ENCODE data around the gene TEX29. TPM values are rescaled to one million over a fixed set of nuclear protein-coding genes. Genes with fewer than 3 reads are reported as not detected.

Gene TEX29
- total RNA-seq, 6 donors from 2014 or later, result 0.37 to 1.2 (median 0.63) TPM; not detected in 3

DNA sequence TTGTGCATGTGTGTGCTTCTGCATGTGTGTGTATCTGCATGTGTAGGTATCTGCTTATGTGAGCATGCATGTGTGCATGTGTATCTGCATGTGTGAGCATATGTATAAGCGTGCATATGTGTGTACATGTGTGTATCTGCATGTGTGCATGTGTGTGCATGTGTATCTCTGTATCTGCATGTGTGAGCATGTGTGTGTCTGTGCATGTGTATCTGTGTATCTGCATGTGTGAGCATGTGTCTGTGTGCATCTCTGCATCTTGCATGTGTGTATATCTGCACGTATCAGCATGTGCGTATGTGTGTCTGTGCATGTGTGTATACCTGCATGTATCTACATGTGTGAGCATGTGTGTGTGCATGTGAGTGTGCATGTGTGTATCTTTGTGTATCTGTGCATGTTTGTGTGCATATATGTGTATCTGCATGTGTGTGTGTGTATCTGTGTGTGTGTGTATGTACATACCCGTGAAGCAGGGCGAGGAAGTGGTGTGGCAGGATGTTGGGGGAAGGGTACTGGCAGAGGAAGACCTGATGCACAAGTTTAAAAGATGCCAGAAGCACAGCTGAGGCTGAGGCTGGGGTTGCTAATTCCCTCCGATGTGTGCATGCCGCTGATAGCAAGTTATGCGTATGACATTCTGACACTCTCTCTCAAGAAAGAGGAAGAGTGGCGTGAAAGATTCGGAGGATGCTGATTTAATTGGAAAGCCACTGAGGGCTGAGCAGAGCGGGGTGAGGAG, 64.2 kb downstream of the TEX29 start:
- DNase-seq, result no peak
- H3K36me3 ChIP-seq, result no peaks in the 10 kb centered on the region

DNA sequence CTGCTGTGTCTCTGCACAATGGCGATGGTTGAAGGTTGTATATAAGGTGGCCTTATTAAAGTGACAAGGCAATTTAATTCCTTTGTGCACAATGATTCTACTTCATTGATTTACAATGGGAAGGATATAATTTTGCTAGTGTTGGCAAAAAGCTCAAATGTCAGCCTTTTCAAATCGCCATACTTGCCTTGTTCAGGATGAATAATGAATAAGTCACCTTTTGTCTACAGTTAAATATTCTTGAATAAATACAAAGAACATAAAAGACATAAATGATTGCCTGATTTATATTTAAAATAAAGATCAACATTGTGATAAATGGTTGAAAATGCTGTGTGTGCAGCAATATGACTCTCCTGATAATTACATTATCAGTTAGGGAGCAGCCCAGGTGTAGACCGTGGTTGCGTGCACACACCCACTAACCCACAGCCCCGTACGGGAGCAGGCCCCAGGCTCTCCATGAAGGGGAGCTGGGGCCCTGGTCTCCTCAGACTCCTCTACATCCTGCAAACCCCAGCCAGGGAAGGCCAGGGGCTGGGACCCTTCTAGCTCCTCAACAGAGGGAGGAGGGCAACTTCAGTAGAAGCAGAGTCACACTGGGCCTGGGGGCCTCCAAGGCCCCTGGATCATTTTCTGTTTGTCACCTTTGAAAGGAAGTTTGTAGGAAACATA, 64.9 kb downstream of the TEX29 start:
- 62 to 68% methylated on average over 6 of the region's 6 CpGs for WGBS, 2 donors
- peak in 1 of 2 donors; percentile 12 for DNase-seq
- no peaks in the 10 kb centered on the region for H3K4me1 ChIP-seq

More for the DNA sequence above, 64.2 kb downstream of the TEX29 start:
- no peak overlapping the region for H3K27ac ChIP-seq
- H3K4me3 ChIP-seq, result no peak overlapping the region
- WGBS, 2 donors, result 52 to 65% methylated on average over 11 of the region's 11 CpGs
- TF ChIP-seq POLR2A (IDR thresholded peaks at IDR 0.05) (no peak), EP300 (IDR thresholded peaks at IDR 0.05) (no peak), POLR2AphosphoS5 (IDR thresholded peaks at IDR 0.05) (no peak)
- TF ChIP-seq, protein P1, sequence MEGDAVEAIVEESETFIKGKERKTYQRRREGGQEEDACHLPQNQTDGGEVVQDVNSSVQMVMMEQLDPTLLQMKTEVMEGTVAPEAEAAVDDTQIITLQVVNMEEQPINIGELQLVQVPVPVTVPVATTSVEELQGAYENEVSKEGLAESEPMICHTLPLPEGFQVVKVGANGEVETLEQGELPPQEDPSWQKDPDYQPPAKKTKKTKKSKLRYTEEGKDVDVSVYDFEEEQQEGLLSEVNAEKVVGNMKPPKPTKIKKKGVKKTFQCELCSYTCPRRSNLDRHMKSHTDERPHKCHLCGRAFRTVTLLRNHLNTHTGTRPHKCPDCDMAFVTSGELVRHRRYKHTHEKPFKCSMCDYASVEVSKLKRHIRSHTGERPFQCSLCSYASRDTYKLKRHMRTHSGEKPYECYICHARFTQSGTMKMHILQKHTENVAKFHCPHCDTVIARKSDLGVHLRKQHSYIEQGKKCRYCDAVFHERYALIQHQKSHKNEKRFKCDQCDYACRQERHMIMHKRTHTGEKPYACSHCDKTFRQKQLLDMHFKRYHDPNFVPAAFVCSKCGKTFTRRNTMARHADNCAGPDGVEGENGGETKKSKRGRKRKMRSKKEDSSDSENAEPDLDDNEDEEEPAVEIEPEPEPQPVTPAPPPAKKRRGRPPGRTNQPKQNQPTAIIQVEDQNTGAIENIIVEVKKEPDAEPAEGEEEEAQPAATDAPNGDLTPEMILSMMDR (IDR thresholded peaks at IDR 0.05), result no peak
- H3K9me3 ChIP-seq, result no peaks in the 10 kb centered on the region
- ATAC-seq (ENCODE audit: low FRiP score in 2 of 2), result no peak
- no peaks in the 10 kb centered on the region for H3K27me3 ChIP-seq
- H3K4me1 ChIP-seq, result no peaks in the 10 kb centered on the region

DNA sequence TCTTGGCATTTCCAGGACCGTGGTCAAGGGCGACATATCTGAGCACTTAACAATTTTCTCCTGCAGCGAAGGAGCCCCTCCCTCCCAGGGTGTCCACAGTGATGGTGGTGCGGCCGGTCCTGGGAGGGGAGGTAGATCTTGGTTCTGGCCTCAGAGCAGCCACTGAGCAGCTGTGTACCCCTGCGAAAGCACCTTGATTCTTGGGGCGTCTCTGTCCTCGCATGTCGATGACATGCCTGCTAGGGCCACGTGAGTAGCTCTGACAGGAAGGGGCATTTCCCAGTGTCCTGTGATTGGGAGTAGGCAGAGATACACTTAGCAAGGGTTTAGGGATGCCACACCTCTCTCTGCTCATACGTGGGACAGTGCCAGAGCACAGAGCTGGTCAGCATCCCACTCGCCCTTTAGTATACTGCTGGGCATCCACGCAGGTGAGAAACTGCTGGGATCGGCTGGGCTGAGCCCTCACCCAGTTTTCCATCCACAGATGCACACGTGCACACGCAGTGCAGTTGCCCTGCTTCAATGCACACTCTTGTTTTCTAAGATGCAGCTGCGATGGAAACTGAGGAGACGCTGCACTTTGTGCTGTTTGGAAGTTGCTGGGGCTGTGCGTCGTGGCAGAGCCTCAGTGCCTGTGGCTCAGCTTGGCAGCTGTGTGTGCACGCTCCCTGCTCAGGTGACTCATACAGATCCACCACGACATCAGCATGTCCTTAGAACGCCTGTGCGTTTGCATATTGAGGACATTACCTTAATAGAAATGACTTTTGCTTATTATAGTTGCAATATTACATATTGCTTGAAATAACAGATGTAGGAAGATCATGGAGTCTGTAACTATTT, 66.8 kb downstream of the TEX29 start:
- no peaks in the 10 kb centered on the region for H3K27me3 ChIP-seq
- no peak overlapping the region for H3K27ac ChIP-seq
- H3K4me1 ChIP-seq, result no peaks in the 10 kb centered on the region
- ATAC-seq (ENCODE audit: low FRiP score in 2 of 2), result no peak
- H3K36me3 ChIP-seq, result no peaks in the 10 kb centered on the region
- TF ChIP-seq POLR2AphosphoS5 (IDR thresholded peaks at IDR 0.05) (no peak), POLR2A (IDR thresholded peaks at IDR 0.05) (no peak), EP300 (IDR thresholded peaks at IDR 0.05) (no peak)
- TF ChIP-seq, protein P1 (IDR thresholded peaks at IDR 0.05), result no peak
- WGBS, 2 donors, result 87 to 89% methylated on average over 19 to 24 of the region's 24 CpGs
- peak in 1 of 2 donors; percentile 16 for DNase-seq
- no peaks in the 10 kb centered on the region for H3K9me3 ChIP-seq
- H3K4me3 ChIP-seq, result no peak overlapping the region

More for the DNA sequence above, 64.9 kb downstream of the TEX29 start:
- Histone ChIP-seq H3K4me3 (no peak overlapping the region), H3K36me3 (no peaks in the 10 kb centered on the region), H3K27me3 (no peaks in the 10 kb centered on the region), H3K27ac (no peak overlapping the region), H3K9me3 (no peaks in the 10 kb centered on the region)
- ATAC-seq (ENCODE audit: low FRiP score in 2 of 2), result no peak
- TF ChIP-seq POLR2A (IDR thresholded peaks at IDR 0.05), result no peak
- TF ChIP-seq POLR2AphosphoS5 (IDR thresholded peaks at IDR 0.05), result no peak
- TF ChIP-seq, protein P1 (IDR thresholded peaks at IDR 0.05), result no peak
- TF ChIP-seq EP300 (IDR thresholded peaks at IDR 0.05), result no peak

DNA sequence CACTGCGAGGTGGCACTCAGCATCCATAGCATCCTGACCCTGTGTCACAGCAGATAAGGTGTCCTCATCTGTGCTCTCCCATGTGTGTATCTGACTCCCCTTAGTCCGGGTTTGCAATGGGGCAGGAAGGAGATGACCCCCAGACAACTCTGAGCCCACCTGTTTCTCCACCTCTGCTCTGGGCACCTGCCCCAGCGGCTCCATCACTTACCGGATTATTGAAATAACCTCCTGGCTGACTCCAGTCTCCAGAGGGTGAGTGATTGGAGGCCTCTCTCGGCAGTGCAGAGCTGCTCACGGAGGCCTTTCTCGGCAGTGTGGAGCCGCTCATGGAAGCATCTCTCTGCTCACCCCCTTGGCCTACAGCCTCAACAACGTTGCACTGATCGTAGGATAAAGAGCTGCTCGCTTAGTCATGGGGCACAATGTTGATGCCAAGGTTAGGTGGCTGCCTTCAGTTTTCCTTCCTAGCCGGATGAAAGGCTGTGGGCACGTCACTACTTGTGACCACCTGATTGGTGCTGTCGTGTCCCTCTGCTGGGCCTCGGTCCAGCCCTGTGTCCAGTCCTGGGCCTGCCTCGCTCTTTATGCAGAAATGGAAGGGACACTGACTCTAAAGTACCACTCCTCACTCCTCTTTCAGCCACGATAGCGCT, 67.6 kb downstream of the TEX29 start:
- ATAC-seq (ENCODE audit: low FRiP score in 2 of 2) (no peak), DNase-seq (peak in 1 of 2 donors; percentile 6)
- Histone ChIP-seq H3K27ac (no peak overlapping the region), H3K27me3 (no peaks in the 10 kb centered on the region), H3K9me3 (no peaks in the 10 kb centered on the region), H3K4me3 (no peak overlapping the region), H3K36me3 (no peaks in the 10 kb centered on the region), H3K4me1 (no peaks in the 10 kb centered on the region)
- TF ChIP-seq POLR2AphosphoS5 (IDR thresholded peaks at IDR 0.05) (no peak), POLR2A (IDR thresholded peaks at IDR 0.05) (no peak), EP300 (IDR thresholded peaks at IDR 0.05) (no peak)
- TF ChIP-seq, protein P1 (IDR thresholded peaks at IDR 0.05), result no peak
- WGBS, 2 donors, result 74 to 85% methylated on average over 3 to 18 of the region's 18 CpGs

Measured in upper lobe of left lung (tissue), 6 donors.